GM12874 (cell line): ENCODE data around the gene PRAC1.

ENCODE experiments used
- CTCF ChIP-seq: IDR thresholded peaks from 2 replicates; pipeline ENCODE4 v1.5.1; 2011; ENCODE audit warnings: low read depth, mild to moderate bottlenecking, control low read depth, low read length, moderate library complexity; ENCODE audit not compliant: insufficient read depth

The PRAC1 gene

DNA sequence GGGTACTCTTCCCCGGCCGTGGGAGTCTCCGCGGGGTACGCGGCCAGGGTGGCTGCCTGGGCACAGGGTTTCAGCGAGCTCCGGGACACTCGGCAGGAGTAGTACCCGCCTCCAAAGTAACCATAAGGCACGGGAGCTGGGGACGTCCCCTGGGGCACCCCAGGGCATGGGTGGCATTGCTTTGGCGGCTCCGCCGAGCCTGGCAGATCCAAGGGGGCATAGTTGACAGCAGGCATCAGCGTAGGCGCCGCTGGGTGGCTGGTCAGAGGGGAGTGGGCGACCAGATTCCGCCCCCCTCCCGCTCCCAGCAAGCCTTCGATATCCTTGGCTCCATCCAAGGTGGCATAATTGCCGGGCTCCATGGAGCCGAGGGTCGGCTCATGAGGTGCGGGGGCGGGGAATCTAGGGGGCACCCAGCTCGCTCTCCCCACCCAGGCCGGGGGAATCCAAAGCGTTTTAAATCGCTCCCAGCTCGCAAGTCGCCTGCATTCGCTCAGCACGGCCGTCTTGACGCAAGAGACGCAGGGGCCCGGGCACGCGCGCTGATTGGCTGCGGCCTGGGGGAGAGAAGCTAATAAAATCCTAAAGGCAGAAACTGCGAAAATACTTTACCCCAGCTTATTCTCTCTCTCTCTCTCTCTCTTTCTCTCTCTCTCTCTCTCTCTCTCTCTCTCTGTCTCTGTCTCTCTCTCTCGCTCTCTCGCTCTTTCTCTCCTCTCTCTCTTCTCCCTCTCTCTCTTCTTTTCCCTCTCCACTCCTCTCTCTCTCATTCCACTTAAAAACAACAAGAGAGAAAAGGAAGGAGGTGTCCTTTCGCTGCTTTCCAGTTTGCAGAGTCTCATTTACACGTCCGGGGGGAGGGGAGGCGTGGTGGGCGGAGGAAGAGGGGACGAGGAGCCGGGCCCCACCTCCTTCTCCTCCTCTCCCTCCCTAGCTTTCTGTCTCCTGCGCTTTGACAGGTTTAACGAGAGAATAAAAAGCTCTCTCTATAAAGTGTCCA lies 6.2 kb upstream of the PRAC1 start, which contains the start of gene HOXB13:
Gene HOXB13 (minus strand): TSS at position 519 of the 1,000 bp plus-strand sequence. CDS start 157 bp downstream, at position 362.
- TF ChIP-seq CTCF: no peak

DNA sequence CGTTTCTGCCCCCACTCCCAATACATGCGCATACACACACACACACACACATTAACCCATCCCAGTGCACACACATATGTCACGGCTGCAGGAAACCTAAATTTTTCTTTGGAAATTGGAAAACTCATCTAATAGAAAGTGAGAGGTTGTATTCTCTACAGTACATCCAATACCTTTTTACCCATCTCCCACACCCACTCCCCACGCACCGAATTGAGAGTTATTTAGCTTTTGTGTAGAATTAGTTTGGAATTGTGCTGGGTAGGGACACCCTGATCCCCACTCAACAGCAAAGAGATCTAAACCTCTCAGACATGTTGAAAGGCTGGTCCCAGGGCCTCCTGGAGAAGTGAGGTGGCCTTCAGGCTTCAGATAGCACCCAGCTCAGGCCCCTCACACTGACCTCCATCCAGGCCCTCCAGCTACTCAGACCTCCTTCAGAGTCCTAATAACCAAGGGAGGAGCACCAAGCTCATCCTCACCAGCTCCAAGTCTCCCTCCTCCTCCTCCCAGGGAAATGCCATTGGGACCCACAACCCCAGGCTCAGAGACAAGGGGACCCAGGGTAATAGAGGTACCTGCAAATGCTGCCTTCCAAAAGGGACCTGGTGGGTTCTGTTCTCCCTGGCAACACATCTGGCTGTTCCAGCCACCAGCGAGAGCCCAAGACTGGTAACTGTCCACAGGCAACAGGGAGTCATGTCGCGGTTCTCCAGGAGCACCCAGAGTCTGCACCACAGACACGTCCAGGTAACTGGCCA lies 5.3 kb upstream of the PRAC1 start:
- TF ChIP-seq CTCF: no peak

GRCh38 chr17:48726916-48727286 lies 4.6 kb upstream of the PRAC1 start:
- no peak for TF ChIP-seq CTCF

GRCh38 chr17:48726114-48726915 lies 4.0 kb upstream of the PRAC1 start:
- TF ChIP-seq CTCF: no peak

- no peak for TF ChIP-seq CTCF
Observed at GRCh38 chr17:48725288-48726064, 3.2 kb upstream of the PRAC1 start.

DNA sequence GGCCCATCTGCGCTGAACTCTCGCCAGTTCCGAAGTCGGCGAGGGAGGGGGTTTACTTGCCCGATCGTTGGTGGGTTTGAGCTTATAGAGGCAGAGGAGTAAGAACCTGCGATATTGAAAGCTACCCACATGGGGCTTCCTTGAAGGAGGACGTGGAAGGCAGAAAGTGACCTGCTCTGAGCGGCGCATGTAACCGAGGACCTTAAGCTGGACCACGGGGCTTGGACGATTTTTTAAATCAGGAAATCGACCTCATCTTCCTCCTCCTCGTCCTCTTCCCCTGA lies 2.6 kb upstream of the PRAC1 start:
- TF ChIP-seq CTCF: no peak
